Panc1 (cell line): ENCODE results near the gene MBTPS1. TPM values are rescaled to one million over a fixed set of nuclear protein-coding genes. Genes with fewer than 3 reads are reported as not detected.
"Not testable (repeated sequence)": the region's sequence is repeated elsewhere in the genome, so short reads cannot be mapped to it uniquely, and the experiment has no call there.

Source experiments
- ATAC-seq: fragments of 200-7000 bp; cut with Tn5 transposase; 2 replicates; pipeline ENCODE4 v1.9.1; 2020; ENCODE audit warnings: mild to moderate bottlenecking, moderate library complexity
- BruUV-seq: library from RNA; stranded (reverse); fragments of 400-500 nt; replicated peaks from 2 replicates; lab custom pipeline; 2021; lab: Mats Ljungman, UMichigan
- CTCF ChIA-PET: fragments of 300-600 bp; sonication (Branson Sonifier 250); formaldehyde crosslinking; loops from one replicate; lab custom pipeline; 2022; ENCODE audit warnings: antibody characterized with exemption; lab: Charles Lee
- POLR2A ChIA-PET: fragments of 300-600 bp; sonication (Branson Sonifier 250); formaldehyde crosslinking; loops from one replicate; lab custom pipeline; 2022; ENCODE audit warnings: antibody characterized with exemption; lab: Charles Lee
- DNase-seq: peaks from one replicate; pipeline ENCODE4 v3.0.0-alpha.2; 2010; ENCODE audit warnings: low read depth, low spot score
- H3K27ac ChIP-seq: 2 replicates; pipeline ENCODE4 v1.5.1; 2011; ENCODE audit warnings: mild to moderate bottlenecking, low read length, inconsistent platforms
- H3K27me3 ChIP-seq: fragments of 200-500 bp; sonication (Bioruptor generic); 2 replicates; pipeline ENCODE4 v1.6.0; 2014; ENCODE audit warnings: low read length, inconsistent platforms; ENCODE audit not compliant: control insufficient read depth, insufficient read depth
- H3K36me3 ChIP-seq: fragments of 200-500 bp; sonication (Bioruptor generic); 2 replicates; pipeline ENCODE4 v1.5.1; 2014; ENCODE audit warnings: inconsistent platforms, mild to moderate bottlenecking, low read length, moderate library complexity; ENCODE audit not compliant: control insufficient read depth, insufficient read depth
- H3K4me1 ChIP-seq: 2 replicates; pipeline ENCODE4 v1.5.1; 2011; ENCODE audit warnings: inconsistent platforms, mild to moderate bottlenecking, low read length, moderate library complexity; ENCODE audit not compliant: control insufficient read depth, insufficient read depth
- H3K4me3 ChIP-seq, 2 experiments: 2 replicates each; pipeline ENCODE4 v1.5.1; 2011 to 2012; ENCODE audit warnings: low read depth in 2 of 2, low read length in 2 of 2, mild to moderate bottlenecking in 2 of 2, inconsistent platforms in 1 of 2, moderate library complexity in 1 of 2
- H3K9me3 ChIP-seq: fragments of 200-500 bp; sonication (Bioruptor generic); 2 replicates; pipeline ENCODE4 v1.5.1; 2014; ENCODE audit warnings: low read depth, mild to moderate bottlenecking, inconsistent platforms, low read length, moderate library complexity; ENCODE audit not compliant: control insufficient read depth, insufficient read depth
- CTCF ChIP-seq: fragments of 450-650 bp; IDR thresholded peaks from 2 replicates; pipeline ENCODE4 v1.5.1; 2017; ENCODE audit warnings: mild to moderate bottlenecking
- POLR2AphosphoS5 ChIP-seq: IDR thresholded peaks from 2 replicates; pipeline ENCODE4 v1.6.1; 2012; ENCODE audit warnings: mild to moderate bottlenecking, low read depth, low read length, moderate library complexity
- REST ChIP-seq, 2 experiments: IDR thresholded peaks; 2 replicates each; pipeline ENCODE4 v1.6.1; 2011 to 2012; ENCODE audit warnings: low read depth in 2 of 2, control low read depth in 1 of 2, low read length in 1 of 2, mild to moderate bottlenecking in 1 of 2, moderate library complexity in 1 of 2; ENCODE audit not compliant: insufficient read depth in 1 of 2
- SIN3A ChIP-seq: IDR thresholded peaks from 2 replicates; pipeline ENCODE4 v1.6.1; 2012; ENCODE audit warnings: low read depth, mild to moderate bottlenecking, low read length, moderate library complexity, borderline replicate concordance; ENCODE audit not compliant: insufficient read depth
- TCF7L2 ChIP-seq: IDR thresholded peaks from 2 replicates; pipeline ENCODE4 v1.6.1; 2011; ENCODE audit warnings: mild to moderate bottlenecking, low read depth, low read length, inconsistent platforms
- in situ Hi-C: cut with HindIII; loops from 2 replicates; pipeline ENCODE4 v1.10.0; 2016; ENCODE audit warnings: low sequenced_read_pairs, low pct_unique_long_range_greater_than_20kb
- intact Hi-C: fragments of 100-400 bp; cut with micrococcal nuclease; formaldehyde crosslinking; loops from one replicate; pipeline ENCODE4 v1.10.0; 2022; ENCODE audit not compliant: unreplicated experiment
- total RNA-seq: library from RNA; stranded (reverse); gene quantifications from one replicate; pipeline ENCODE4 v1.2.1, GENCODE V29; 2021; ENCODE audit not compliant: unreplicated experiment

The MBTPS1 gene
- total RNA-seq, 1 experiment from 2014 or later = 66.8 TPM

- H3K36me3 ChIP-seq = peaks cover 11% of the 10 kb centered on the region; the same call in 1 of the 2 replicates
- BruUV-seq = TSS peak; percentile 78
- H3K9me3 ChIP-seq = no peaks in the 10 kb centered on the region
- no peaks in the 10 kb centered on the region; the same call in 1 of the 2 replicates for H3K4me1 ChIP-seq
- peak overlapping the region; percentile 80 for H3K27ac ChIP-seq
- CTCF ChIA-PET = no interaction called here
- no peak for DNase-seq
- POLR2A ChIA-PET = no interaction called here
- H3K27me3 ChIP-seq = no peaks in the 10 kb centered on the region
- ATAC-seq = no peak
- intact Hi-C loops (no loop called here), in situ Hi-C loops (no loop called here)
- TF ChIP-seq POLR2AphosphoS5 (no peak), REST (IDR thresholded peaks at IDR 0.05; ENCODE audit: insufficient read depth in 1 of 2, low read depth in 2 of 2, low read length in 1 of 2) (no peak), CTCF (no peak), SIN3A (no peak), TCF7L2 (no peak)
- peak overlapping the region; percentile 83 to 95 for H3K4me3 ChIP-seq
Measured at GRCh38 chr16:84117494-84117843, 727 bp upstream of the MBTPS1 start.

- Histone ChIP-seq H3K4me1 (no peaks in the 10 kb centered on the region; the same call in 1 of the 2 replicates), H3K27ac (peak overlapping the region; percentile 87), H3K4me3 (peak overlapping the region; percentile 83 to 95), H3K36me3 (peaks cover 11% of the 10 kb centered on the region; the same call in 1 of the 2 replicates), H3K27me3 (no peaks in the 10 kb centered on the region), H3K9me3 (no peaks in the 10 kb centered on the region)
- no peak for TF ChIP-seq POLR2AphosphoS5
- no peak for TF ChIP-seq SIN3A
- no peak for TF ChIP-seq TCF7L2
- no peak for TF ChIP-seq CTCF
- no peak for TF ChIP-seq REST (IDR thresholded peaks at IDR 0.05; ENCODE audit: insufficient read depth in 1 of 2, low read depth in 2 of 2, low read length in 1 of 2)
- CTCF ChIA-PET = interaction anchor here (0.6 kb wide), 1 partner anchor 218 kb away, joined by 3 read pairs; no protein-coding TSS in a partner anchor
- intact Hi-C loops (no loop called here), in situ Hi-C loops (no loop called here)
- POLR2A ChIA-PET = no interaction called here
- no TSS peak for BruUV-seq
- no peak for DNase-seq
- ATAC-seq = peak; percentile 56
Measured at GRCh38 chr16:84115919-84116719, 623 bp downstream of the MBTPS1 start.

- POLR2A ChIA-PET, BruUV-seq, H3K9me3 ChIP-seq, intact Hi-C loops, H3K27ac ChIP-seq, ATAC-seq, H3K4me3 ChIP-seq, H3K4me1 ChIP-seq, DNase-seq, in situ Hi-C loops, H3K27me3 ChIP-seq, H3K36me3 ChIP-seq: not testable (repeated sequence)
- CTCF ChIA-PET = interaction anchor here (0.6 kb wide), 1 partner anchor 287 kb away, joined by 3 read pairs; no protein-coding TSS in a partner anchor
Measured at GRCh38 chr16:84111949-84112348, 4.8 kb downstream of the MBTPS1 start.
